Astrocyte of the cerebellum (primary cell): ENCODE results near the gene GSTM2.

Experiments used
- DNase-seq: peaks from one replicate; pipeline ENCODE4 v3.0.0-alpha.2; 2011; ENCODE audit warnings: low read depth
- H3K4me3 ChIP-seq: 2 replicates; pipeline ENCODE4 v1.5.1; 2011; ENCODE audit warnings: mild to moderate bottlenecking, low read depth, low read length, moderate library complexity
- in situ Hi-C: cut with HindIII; loops from 2 replicates; pipeline ENCODE4 v1.10.0; 2017; ENCODE audit warnings: low sequenced_read_pairs
- TF ChIP-seq, protein P1 (sequence below): IDR thresholded peaks from 2 replicates; pipeline ENCODE4 v1.5.1; 2012; ENCODE audit warnings: low read length, low read depth, moderate library complexity, mild to moderate bottlenecking; ENCODE audit errors: missing control alignments

GSTM2 gene

DNA sequence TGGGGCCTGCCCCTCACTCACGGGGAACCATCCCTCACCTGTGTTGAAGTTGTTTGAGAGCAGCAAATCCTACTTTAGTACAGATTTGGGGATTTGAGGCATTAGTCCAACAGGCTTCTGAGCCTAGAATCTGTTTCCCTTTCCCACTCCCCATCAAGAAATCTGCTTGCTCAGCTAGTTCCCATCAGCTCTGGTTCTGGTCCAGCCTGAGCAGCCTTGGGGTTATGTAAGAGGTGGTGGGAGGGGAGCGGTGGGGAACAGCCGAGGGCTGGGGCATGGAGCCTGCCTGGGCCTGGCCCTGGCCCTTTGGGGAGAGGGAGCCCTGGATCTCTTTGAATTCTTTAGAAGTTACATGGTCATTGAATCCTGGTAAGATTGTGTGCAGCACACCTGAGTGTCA, 48.3 kb downstream of the GSTM2 start:
- in situ Hi-C loops: no loop called here
- no peak for DNase-seq
- H3K4me3 ChIP-seq: no peak overlapping the region
- TF ChIP-seq, protein P1, sequence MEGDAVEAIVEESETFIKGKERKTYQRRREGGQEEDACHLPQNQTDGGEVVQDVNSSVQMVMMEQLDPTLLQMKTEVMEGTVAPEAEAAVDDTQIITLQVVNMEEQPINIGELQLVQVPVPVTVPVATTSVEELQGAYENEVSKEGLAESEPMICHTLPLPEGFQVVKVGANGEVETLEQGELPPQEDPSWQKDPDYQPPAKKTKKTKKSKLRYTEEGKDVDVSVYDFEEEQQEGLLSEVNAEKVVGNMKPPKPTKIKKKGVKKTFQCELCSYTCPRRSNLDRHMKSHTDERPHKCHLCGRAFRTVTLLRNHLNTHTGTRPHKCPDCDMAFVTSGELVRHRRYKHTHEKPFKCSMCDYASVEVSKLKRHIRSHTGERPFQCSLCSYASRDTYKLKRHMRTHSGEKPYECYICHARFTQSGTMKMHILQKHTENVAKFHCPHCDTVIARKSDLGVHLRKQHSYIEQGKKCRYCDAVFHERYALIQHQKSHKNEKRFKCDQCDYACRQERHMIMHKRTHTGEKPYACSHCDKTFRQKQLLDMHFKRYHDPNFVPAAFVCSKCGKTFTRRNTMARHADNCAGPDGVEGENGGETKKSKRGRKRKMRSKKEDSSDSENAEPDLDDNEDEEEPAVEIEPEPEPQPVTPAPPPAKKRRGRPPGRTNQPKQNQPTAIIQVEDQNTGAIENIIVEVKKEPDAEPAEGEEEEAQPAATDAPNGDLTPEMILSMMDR: no peak

DNA sequence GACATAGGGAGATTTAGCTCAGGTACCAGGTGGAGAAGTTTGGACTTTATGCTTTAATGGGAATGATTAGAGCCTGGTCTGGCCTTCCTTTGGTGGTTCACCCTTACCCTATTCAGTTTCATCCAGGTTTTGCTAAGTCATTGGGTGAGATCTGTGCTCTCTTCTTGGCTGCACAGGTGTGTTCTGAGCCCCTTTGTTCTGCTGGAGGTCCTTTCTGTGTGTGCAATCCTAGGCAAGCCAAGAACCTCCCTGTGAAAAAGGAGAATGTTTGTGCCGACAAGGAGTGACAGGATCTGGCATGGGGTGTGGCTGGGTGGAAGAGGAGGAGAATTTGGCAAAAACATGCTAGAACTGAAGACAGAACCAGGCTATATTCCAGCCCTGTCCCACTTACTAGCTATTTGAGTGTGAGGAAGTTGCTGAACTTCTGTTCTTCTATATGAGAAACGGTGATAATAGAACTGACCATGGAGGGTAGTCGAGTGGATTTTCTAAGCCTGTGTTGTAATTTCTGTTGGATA, 48.8 kb downstream of the GSTM2 start:
- in situ Hi-C loops: no loop called here
- TF ChIP-seq, protein P1: no peak
- no peak overlapping the region for H3K4me3 ChIP-seq
- DNase-seq: no peak

DNA sequence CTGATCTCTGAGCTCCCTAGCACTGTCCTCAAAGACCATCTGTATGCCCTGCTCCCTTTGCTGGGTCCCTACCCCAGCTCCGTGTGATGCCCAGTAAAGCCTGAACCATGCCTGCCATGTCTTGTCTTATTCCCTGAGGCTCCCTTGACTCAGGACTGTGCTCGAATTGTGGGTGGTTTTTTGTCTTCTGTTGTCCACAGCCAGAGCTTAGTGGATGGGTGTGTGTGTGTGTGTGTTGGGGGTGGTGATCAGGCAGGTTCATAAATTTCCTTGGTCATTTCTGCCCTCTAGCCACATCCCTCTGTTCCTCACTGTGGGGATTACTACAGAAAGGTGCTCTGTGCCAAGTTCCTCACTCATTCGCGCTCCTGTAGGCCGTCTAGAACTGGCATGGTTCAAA, 49.9 kb downstream of the GSTM2 start:
- no peak for DNase-seq
- TF ChIP-seq, protein P1: no peak
- no peak overlapping the region for H3K4me3 ChIP-seq
- in situ Hi-C loops: no loop called here

DNA sequence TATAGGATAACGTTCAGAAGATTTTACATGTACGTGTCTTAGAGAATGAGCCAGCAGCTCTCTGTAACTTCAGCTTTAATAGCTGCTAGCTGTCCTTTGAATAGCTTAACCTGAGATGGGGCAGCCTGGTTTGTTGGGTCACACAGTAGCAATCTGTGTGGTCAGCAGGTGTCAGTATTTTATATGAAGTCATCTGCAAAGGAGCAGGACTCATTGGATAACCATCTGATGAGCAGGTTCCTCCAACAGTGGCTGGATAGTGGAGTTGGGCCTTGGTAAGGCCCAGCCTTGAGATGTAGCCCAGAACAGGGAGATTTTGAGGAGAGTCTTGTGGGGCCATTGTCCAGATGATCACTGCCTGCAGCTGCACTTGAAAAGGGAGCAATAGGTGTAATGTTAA, 50.6 kb downstream of the GSTM2 start:
- DNase-seq: no peak
- in situ Hi-C loops: no loop called here
- TF ChIP-seq, protein P1: no peak
- no peak overlapping the region for H3K4me3 ChIP-seq

DNA sequence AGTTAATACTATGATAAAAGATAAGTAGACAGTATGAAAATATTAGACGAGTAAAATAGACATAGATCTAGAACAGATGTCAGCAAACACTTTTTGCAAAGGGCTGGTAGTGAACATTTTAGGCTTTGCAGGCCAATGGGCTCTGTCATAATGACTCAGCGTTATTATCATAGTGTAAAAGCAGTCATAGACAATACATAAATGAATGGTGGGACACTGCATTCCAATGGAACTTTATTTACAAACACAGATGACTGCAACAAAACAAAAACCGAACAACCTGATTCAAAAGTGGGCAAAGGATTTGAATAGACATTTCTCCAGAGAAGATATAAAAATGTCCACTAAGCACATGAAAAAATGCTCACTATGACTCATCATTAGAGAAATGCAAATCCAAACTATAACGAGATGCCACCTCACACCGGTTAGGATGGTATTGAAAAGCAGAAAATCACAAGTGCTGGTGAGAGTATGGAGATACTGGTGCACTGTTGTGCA, 51.5 kb downstream of the GSTM2 start:
- H3K4me3 ChIP-seq: no peak overlapping the region
- no peak for DNase-seq
- TF ChIP-seq, protein P1: no peak
- in situ Hi-C loops: no loop called here

DNA sequence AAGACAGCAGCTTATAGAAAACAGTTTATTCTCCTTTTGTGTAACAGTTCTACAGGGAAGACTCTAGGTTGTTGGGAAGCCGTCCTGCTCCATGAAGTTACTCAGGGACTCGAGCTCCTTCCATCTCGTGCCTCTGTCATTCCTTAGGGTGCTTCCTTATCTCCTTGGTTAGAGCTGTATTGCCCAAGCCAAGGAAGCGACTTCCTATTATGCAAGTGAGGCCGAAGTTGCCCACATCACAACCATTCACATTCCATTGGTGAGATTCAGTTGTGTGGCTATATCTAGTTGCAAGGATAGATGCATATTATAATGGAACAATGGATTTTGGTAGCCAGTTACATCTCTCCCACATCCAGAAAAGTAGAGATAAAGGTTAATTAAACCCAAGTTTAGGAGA, 53.2 kb downstream of the GSTM2 start:
- H3K4me3 ChIP-seq: no peak overlapping the region
- in situ Hi-C loops: no loop called here
- no peak for DNase-seq
- TF ChIP-seq, protein P1: no peak

DNA sequence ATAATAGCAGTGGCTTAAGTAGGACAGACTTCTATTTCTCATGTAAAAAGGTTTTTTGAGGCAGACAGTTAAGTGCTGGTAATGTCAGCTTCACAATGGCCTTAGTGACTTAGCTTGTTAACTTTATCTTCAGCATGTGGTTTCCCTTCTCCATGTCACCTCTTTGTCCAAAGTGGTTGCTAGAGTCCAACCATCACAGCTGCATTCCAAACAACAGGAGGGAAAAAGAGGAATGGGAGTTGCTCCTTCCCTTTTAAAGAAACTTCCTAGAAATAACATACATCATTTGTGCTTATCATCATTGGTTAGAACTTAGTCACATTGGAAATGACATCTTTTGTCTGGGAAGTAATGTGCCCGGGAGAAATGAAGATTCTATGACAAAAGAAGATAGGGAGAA, 54.1 kb downstream of the GSTM2 start:
- no peak for DNase-seq
- in situ Hi-C loops: no loop called here
- H3K4me3 ChIP-seq: no peak overlapping the region
- TF ChIP-seq, protein P1: no peak
